ENCODE measurements around the gene RABEP2.

- TF ChIP-seq, protein P1, sequence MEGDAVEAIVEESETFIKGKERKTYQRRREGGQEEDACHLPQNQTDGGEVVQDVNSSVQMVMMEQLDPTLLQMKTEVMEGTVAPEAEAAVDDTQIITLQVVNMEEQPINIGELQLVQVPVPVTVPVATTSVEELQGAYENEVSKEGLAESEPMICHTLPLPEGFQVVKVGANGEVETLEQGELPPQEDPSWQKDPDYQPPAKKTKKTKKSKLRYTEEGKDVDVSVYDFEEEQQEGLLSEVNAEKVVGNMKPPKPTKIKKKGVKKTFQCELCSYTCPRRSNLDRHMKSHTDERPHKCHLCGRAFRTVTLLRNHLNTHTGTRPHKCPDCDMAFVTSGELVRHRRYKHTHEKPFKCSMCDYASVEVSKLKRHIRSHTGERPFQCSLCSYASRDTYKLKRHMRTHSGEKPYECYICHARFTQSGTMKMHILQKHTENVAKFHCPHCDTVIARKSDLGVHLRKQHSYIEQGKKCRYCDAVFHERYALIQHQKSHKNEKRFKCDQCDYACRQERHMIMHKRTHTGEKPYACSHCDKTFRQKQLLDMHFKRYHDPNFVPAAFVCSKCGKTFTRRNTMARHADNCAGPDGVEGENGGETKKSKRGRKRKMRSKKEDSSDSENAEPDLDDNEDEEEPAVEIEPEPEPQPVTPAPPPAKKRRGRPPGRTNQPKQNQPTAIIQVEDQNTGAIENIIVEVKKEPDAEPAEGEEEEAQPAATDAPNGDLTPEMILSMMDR (conservative IDR thresholded peaks at IDR 0.05; ENCODE audit: low read length) = no peak
- TF ChIP-seq EZH2phosphoT487 (IDR thresholded peaks at IDR 0.05; ENCODE audit: borderline replicate concordance, low read depth, low read length) = no peak
These were observed 26.4 kb upstream of the RABEP2 start for GRCh38 chr16:28951410-28951943.

All from OCI-LY7 (cell line).